T47D (cell line): ENCODE data around the gene HGFAC.

Experiments
- DNase-seq, 2 experiments: peaks; one replicate each; pipeline versions ENCODE4 v3.0.0 to v3.0.0-alpha.2; 2011 to 2012; ENCODE audit warnings: low read depth in 1 of 2, low spot score in 1 of 2
- JUND ChIP-seq: IDR thresholded peaks from 2 replicates; pipeline ENCODE4 v1.6.1; 2012; ENCODE audit warnings: low read depth
- in situ Hi-C: cut with HindIII; loops from 2 replicates; pipeline ENCODE4 v1.10.0; 2016; ENCODE audit warnings: low sequenced_read_pairs, low pct_unique_long_range_greater_than_20kb

The HGFAC gene

DNA sequence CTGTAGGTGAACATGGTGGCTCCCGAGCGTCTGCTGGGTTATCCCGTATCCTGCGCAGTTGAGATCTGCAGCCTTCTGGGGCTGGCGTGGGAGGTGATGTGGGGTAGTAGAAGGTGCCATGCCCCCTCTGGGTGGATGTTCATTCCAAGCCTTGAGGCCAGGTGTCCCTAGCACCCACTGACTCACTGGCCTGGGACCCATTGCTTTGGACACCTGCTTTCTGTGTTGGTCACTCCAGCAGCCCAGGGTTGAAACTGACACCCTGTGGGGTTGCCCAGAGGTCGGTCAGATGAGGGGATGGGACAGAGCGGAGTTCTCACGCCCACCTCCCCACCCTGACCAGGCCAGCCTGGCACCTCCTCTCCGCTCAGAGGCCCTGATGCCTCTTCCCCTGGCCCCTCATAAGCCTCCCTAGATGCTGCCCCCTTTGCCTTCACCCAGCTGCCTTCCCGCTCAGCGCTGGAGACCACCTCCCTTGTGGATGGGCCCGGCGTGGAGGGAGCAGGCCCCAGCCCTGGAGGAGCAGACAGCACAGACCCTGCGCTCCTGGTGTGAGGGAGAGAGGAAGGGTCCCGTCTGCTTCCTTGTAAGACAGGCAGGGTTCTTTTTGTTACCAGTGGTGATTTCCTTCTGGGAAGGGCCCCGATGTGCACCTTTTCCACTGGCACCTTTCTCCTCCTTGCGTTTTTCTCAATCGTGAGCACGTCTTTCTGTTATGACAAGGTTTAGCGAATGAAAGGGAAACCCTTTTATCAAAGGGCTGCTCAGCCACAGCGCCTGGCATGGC lies 23.3 kb downstream of the HGFAC start:
- in situ Hi-C loops = no loop called here
- no peak for DNase-seq

DNA sequence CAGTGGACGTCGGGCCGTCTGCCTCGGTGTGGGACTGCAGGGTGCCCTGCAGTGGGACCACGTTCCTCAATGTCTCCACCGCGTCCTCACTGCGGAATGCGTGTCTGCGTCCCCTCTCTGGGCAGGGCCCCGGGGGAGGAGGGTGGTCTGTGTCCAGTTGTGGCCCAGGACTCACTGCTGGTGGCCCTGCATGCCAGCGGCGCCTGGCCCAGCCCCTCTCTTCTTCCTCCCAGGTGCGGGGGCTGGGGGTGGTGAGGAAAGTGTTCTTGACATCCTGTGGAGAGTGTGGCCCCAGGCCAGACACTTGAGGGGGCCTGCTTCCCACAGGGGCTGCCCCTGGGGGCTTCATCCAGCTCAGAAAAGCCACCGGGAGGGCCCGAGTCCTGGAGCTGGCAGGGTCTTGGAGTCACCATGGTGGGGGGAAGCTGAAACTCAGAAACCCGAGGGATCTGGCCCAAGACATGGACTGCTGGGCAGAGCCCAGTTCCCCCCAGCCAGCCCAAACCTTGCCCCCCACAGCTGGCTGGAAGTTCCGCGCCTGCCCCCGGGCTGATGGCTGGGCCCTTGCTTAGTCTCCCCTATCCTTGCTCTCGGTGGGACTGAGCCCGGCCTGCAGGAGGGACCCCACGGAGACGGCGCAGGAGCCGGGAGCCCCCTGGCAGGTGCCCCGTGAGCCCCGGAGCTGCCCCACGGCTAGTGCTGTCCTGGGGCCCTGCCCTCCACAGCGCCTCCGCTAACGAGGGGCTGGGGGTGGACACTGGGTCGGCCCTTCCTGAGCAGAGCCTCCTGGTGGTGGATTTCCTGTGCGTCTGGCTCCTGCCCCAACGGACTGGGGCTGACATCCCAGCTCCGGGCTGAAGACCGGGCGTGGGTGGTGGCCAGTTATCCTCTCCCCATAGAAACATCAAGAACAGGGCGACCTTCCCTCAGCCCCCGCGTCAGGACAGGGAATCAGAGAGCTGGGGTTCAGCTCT lies 24.2 kb downstream of the HGFAC start:
- TF ChIP-seq JUND = no peak
- DNase-seq = no peak
- in situ Hi-C loops = no loop called here

More for the DNA sequence above, 23.3 kb downstream of the HGFAC start:
- no peak for TF ChIP-seq JUND

DNA sequence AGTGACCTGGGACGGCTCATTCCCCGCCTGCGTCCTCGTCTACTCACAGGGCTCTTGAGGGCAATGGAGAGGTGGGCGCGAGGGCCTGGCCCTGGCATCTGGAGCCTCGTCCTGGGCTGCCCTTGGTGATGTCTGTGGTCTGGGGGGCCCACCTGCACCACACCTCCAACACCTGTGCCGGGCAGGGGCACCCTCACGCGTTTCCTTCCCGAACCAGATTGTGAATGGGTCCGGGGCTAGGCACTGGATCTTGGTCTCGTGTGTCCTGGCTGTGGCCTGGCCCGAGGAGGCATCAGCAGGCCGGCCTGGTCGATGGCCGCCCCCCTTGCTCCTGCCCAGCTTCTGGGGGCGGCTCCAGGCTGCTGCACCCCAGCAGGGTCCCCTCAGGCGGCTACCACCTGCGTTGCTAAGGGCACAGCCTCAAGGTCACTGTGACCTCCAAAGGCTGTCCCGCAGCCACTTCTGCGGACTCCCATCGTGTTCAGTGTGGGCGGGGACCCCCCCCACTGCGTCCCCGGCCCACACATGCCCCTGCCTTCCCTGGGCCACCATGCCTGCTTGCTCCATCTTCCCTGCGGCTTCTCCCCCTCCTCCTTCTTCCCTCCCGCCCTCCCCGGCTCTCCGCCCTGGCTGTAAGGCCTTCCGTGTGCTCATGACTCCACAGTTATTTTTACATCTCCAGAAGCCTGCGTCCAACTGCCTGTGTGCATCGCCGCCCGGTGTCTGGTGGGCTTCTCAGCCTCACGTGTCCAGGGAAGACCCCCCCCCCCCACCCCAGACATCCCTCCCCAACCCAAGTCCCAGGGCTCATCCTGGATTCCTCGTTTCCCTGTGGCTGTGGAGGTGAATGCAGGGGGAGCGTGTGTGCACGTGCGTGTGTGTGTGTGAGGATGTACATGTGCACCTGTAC lies 25.2 kb downstream of the HGFAC start:
- no peak for TF ChIP-seq JUND
- in situ Hi-C loops = no loop called here

DNA sequence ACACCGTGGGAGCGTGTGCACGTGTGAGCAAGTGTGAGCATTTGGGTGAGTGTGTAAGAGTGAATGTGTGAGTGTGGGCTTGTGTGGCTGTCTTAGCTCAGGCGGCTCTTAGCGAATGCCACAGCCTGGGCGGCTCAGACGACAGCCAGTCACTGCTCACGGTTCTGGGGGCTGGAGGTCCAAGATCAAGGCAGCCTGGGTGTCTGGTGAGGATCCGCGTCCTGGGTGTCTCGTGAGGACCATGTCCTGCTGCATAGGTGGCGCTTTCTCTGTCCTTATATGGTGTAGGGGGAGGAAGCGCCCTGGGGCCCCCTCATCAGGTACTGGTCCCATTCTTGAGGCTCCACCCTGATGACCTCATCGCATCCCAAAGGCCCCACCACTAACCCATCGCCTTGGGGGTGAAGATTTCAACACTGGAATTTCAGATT lies 25.8 kb downstream of the HGFAC start:
- DNase-seq = no peak
- in situ Hi-C loops = no loop called here
- TF ChIP-seq JUND = no peak

More for the DNA sequence above, 25.2 kb downstream of the HGFAC start:
- no peak for DNase-seq

DNA sequence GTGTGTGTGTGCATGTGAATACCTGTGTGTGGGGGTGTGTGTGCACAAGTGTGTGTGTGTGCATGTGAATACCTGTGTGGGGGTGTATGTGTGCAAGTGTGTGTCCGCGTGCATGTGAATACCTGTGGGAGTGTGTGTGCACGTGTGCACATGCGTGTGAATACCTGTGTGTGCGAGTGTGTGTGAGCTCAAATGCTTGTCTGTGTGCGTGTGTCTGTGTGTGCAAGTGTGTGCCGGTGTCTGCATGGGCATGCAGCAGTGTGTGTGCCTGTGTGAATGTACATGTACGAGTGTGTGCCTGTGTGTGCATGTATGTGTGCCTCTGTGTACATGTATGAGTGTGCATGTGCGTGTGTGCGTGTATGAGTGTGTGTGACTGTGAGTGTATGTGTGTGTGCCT lies 26.4 kb downstream of the HGFAC start:
- no peak for TF ChIP-seq JUND
- DNase-seq = no peak
- in situ Hi-C loops = no loop called here

DNA sequence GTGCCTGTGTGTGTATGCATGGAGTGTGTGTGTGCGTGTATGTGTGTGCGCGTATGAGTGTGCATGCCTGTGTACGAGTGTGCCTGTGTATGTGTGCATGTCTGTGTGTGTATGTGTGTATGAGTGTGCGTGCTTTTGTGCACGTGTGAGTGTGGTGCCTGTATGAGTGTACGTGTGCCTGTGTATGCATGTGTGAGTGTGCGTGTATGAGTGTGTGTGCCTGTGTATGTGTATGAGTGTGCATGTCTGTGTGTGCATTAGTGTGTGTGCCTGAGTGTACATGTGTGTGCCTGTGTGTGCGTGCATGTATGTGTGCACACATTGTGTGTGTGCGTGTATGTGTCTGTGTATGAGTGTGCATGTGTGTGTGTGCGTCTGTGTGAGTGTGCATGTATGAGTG lies 27.0 kb downstream of the HGFAC start:
- no peak for TF ChIP-seq JUND
- DNase-seq = no peak
- in situ Hi-C loops = no loop called here

DNA sequence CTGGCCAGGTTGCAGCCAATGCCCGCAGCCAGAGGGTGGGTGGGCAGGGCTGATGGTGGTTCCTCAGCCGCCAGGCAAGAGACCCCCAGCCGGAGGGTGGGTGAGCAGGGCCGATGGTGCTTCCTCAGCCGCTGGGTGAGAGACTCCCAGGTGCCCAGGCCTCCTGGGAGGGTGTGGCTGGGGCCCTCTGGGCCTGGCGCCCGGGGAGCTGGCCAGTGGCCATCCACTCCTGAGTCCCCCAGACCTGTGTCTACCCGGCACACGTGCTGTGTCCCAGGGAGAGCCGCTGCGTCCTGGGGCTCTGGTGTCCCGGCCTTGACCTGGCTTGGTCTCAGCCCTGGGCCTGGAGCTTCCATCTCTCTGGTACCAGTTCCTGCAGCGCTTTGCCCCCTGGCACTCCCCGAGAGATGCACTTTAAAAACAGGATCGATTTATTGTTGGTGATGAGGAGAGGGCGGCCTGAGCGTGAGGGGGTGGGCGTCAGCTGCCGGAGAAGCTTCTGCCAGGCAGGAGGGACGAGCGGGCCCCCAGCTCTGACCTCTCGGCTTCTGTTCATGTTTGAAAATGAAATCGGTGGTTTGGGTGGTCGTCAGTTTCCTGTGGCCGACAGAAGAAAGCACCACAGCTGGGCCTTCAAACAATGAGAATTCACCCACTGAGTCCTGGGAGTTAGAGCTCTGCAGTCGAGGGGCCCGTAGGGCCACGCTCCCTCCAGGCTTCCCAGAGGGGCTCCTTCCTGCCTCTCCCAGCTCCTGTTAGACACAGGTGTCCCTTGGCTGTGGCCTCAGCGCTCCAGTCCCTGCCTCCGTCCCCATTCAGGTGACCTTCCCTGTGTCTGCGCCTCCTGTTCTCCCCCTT lies 27.8 kb downstream of the HGFAC start:
- DNase-seq = no peak
- no peak for TF ChIP-seq JUND
- in situ Hi-C loops = no loop called here

DNA sequence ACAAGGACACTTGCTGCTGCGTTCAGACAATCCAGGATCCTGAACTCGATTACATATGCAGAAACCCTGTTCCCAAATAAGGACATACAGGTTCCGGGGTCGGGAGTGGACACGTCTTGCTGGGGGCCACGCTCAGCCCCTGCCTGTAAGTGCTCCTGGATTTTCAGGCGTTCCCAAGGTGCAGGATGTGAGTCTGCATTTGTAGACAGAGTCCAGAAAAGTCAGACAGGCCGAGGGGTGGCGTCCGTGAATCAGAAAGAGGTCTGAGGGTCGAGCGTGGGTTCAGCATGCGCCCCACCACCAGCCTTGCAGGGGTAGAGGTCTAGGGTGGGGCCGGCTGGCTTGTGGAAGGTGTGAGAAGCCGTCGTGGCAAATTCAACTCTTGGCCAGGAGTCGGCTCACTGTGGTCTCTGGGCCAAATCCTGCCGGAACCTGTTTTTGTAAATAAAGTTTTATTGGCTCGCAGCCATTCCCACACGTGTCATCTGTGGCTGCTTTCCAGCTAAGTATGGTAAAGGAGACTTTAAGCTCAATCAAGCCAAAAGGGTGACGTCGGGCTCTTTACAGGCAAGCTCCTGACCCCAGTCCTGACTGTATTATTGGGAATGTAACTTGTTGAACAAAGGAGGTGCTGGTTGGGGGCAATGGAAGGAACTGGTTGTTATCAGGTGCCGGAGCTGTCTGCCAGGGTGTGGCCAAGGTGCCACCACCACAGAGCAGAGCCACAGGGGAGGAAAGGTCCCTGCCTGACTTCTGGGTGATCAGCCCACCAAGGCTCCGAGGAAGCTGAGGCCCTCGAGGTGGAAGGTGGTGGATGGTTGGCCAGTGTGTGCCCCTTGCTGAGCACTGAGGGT lies 28.7 kb downstream of the HGFAC start:
- DNase-seq = peak in 1 of 2 experiments; percentile 62
- in situ Hi-C loops = no loop called here
- TF ChIP-seq JUND = no peak

DNA sequence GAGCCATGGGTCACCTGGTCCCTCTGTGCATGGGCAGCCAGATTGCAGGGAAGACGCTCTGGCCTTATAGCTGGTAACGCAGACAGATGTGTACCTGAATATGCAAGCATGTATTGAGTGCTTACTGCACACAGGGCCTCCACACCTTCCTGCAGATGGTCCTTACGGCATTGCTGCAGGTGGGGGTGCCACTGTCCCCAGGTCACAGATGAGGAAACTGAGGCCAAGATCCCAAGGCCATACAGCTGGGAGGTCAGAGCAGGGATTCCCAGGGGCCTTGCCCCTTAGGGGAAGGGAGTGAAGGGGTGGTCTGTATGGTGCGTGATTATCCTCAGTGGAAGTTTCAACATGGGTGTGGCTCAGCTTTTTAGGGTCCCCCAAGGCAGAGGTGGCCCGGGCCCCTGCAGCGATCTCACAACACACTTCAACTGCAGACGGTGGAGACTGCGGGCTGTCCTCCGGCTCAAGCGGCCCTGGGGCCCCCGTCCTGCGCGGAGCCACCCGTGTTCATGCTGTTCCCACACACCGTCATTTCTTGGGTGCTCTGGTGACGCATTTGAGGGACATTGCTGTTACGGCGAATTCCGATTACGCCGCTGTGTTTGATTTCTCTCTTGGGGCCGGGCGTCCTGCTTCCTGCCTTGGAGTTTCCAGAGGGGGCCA lies 29.5 kb downstream of the HGFAC start:
- in situ Hi-C loops = no loop called here
- TF ChIP-seq JUND = no peak
- DNase-seq = no peak

DNA sequence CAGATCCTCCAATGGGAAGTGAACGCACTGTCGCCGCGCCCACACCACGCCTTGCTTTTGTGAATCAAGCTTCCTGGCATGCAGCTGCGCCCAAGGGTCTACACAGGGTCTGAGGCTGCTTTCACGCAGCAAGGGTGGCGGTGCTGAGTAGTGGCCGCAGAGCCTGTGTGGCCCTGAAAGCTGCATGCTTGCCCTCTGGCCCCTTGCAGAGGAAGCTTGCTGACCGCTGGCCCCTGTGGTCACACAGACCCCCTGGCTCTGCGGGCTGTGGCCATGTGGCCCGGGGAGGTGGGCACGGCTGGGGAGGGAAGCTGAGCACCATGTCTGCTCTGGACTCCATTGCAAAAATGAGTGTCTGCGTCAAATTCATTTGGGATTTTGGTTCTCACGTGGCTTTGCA lies 30.1 kb downstream of the HGFAC start:
- DNase-seq = no peak
- in situ Hi-C loops = no loop called here
- no peak for TF ChIP-seq JUND
